ENCODE results near the gene DCP1B. TPM values are rescaled to one million over a fixed set of nuclear protein-coding genes. Genes with fewer than 3 reads are reported as not detected.

The DCP1B gene
- total RNA-seq, 1 donor = 13.0 TPM

- peak; percentile 73 for DNase-seq (ENCODE audit: insufficient read length, low spot score, missing footprints)
- no peaks in the 10 kb centered on the region for H3K36me3 ChIP-seq (ENCODE audit: insufficient read depth, low read length)
- H3K27me3 ChIP-seq (ENCODE audit: insufficient read depth, low read length) = peaks cover 48% of the 10 kb centered on the region
- peaks cover 12% of the 10 kb centered on the region for H3K4me1 ChIP-seq (ENCODE audit: insufficient read depth, low read length)
- H3K9me3 ChIP-seq (ENCODE audit: low read depth, low read length) = no peaks in the 10 kb centered on the region
- no peaks in the 10 kb centered on the region for H3K79me2 ChIP-seq (ENCODE audit: insufficient read depth, low read length)
- no peaks in the 10 kb centered on the region for H4K20me1 ChIP-seq (ENCODE audit: insufficient read depth, low read length)
- no peak overlapping the region for H2AFZ ChIP-seq (ENCODE audit: low read length)
- no peak for TF ChIP-seq CTCF (IDR thresholded peaks at IDR 0.05; ENCODE audit: extremely low read depth, low read depth, low read length)
- H3K27ac ChIP-seq (ENCODE audit: low read depth, low read length) = no peak overlapping the region
- H3K4me3 ChIP-seq (ENCODE audit: insufficient read depth, low read length) = no peak overlapping the region
- no peak overlapping the region for H3K4me2 ChIP-seq (ENCODE audit: insufficient read depth, low read length)
These were observed 74.1 kb downstream of the DCP1B start for GRCh38 chr12:1929985-1930802.

GRCh38 chr12:1929241-1929984 lies 74.8 kb downstream of the DCP1B start:
- DNase-seq (ENCODE audit: insufficient read length, low spot score, missing footprints) = no peak
- Histone ChIP-seq H3K4me1 (ENCODE audit: insufficient read depth, low read length) (peaks cover 17% of the 10 kb centered on the region), H3K79me2 (ENCODE audit: insufficient read depth, low read length) (no peaks in the 10 kb centered on the region)

GRCh38 chr12:1928439-1929121 lies 75.7 kb downstream of the DCP1B start:
- Histone ChIP-seq H3K79me2 (ENCODE audit: insufficient read depth, low read length) (no peaks in the 10 kb centered on the region), H3K4me2 (ENCODE audit: insufficient read depth, low read length) (no peak overlapping the region), H3K27ac (ENCODE audit: low read depth, low read length) (no peak overlapping the region), H3K27me3 (ENCODE audit: insufficient read depth, low read length) (peaks cover 54% of the 10 kb centered on the region), H3K4me1 (ENCODE audit: insufficient read depth, low read length) (peaks cover 16% of the 10 kb centered on the region), H3K36me3 (ENCODE audit: insufficient read depth, low read length) (no peaks in the 10 kb centered on the region), H2AFZ (ENCODE audit: low read length) (no peak overlapping the region), H3K9me3 (ENCODE audit: low read depth, low read length) (no peaks in the 10 kb centered on the region), H4K20me1 (ENCODE audit: insufficient read depth, low read length) (no peaks in the 10 kb centered on the region), H3K4me3 (ENCODE audit: insufficient read depth, low read length) (no peak overlapping the region)
- TF ChIP-seq CTCF (IDR thresholded peaks at IDR 0.05; ENCODE audit: extremely low read depth, low read depth, low read length) = no peak
- peak; percentile 74 for DNase-seq (ENCODE audit: insufficient read length, low spot score, missing footprints)

More at GRCh38 chr12:1929241-1929984, 74.8 kb downstream of the DCP1B start:
- Histone ChIP-seq H4K20me1 (ENCODE audit: insufficient read depth, low read length) (no peaks in the 10 kb centered on the region), H3K4me2 (ENCODE audit: insufficient read depth, low read length) (no peak overlapping the region), H3K27ac (ENCODE audit: low read depth, low read length) (no peak overlapping the region), H3K9me3 (ENCODE audit: low read depth, low read length) (no peaks in the 10 kb centered on the region), H2AFZ (ENCODE audit: low read length) (no peak overlapping the region), H3K27me3 (ENCODE audit: insufficient read depth, low read length) (peaks cover 51% of the 10 kb centered on the region), H3K4me3 (ENCODE audit: insufficient read depth, low read length) (no peak overlapping the region), H3K36me3 (ENCODE audit: insufficient read depth, low read length) (no peaks in the 10 kb centered on the region)
- TF ChIP-seq CTCF (IDR thresholded peaks at IDR 0.05; ENCODE audit: extremely low read depth, low read depth, low read length) = no peak

Data from osteoblast (primary cell).